T-helper 2 cell treated with Interferon-gamma antibody and Interleukin-4, amounts not matched to agents 100 ng/mL and 5 ng/mL, for 36 hours (primary cell): ENCODE data around the gene MUC2. TPM values are rescaled to one million over a fixed set of nuclear protein-coding genes. Genes with fewer than 3 reads are reported as not detected.

Experiments
- intact Hi-C: fragments of 100-400 bp; cut with micrococcal nuclease; formaldehyde crosslinking; loops from one replicate; pipeline ENCODE4 v1.15.1; 2023
- total RNA-seq: library from RNA; stranded (reverse); gene quantifications from 2 replicates; pipeline ENCODE4 v1.2.3, GENCODE V29; 2022

Gene MUC2
- total RNA-seq = not detected in 2 replicates

DNA sequence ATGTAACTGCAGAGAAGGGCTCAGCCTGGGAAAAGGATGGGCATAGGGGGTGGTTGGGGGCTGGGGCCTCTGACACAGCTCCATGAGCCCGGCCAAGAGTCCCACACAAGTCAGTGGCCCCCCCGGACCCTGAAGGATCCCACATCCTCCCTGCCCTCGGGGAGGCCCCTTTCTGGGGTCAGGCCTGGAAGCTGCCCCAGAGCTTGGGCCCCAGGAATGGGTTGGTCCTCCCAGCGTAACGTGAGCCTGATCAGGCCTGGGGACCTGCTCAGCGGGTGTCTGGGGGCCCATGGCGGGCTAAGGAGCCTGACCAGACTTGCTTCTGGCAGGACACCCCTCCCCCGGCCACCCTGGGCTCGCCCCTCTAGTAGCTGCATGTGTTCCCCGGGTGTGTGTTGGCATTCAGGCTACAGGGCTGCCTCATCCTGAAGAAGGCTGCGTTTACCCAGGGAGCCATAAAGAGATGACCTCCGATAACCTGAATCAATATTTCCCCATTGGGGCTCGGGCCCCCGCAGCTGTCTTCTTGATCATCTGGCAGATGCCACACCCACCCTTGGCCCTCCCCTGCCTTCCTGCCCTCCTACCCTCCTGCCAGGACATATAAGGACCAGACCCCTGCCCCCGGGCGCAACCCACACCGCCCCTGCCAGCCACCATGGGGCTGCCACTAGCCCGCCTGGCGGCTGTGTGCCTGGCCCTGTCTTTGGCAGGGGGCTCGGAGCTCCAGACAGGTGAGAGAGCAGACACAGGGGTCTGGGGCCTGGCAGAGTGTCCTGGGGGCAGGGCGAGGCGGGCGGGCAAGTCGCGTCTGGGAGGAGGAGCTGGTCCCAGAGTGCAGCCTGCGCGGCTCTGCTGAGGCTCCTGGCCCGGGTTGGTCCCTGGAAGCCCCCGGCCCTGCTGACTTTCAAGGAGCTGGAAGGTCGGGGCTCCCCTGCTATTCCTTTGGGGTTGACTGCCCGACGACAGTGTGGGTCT lies at the start of gene MUC2:
MUC2 (plus strand) TSS at position 631 of the 978 bp plus-strand sequence.
- intact Hi-C loops = no loop called here

DNA sequence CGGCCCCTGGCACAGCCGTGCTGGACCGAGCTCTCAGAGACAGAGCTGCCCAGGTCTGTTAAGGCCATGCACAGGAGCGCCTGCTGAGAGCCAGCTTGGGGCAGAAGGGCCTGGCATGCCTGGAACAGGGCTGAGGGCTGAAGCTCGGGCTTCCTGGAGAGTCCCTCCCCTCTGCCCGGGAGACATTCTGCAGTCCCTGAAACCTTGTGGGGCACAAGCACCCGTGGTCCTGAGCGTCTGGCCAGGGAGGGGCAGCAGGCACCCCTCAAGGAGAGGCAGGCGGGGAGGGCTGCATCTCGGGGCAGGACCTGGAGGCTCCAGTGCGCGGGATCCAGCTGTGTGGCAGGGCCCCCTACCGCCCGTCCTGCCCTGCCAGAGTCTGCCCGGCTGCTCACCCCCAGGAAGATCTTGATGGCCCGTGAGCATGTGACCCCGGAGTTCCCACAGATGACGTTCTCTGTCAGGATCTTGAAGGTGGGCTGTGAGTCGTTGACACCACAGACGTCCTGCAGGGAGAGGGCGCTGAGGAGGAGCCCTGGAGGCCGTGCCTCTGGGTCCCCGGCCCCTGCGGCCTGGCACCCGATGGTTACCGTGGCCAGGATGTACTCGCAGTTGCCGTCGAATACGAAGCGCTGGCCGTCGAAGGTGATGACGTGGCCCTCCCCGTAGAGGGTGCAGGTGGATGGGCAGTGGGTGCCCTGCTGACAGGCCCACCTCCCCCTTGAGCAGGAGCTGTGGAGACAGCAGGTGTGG lies 49.1 kb upstream of the MUC2 start:
- intact Hi-C loops = no loop called here

DNA sequence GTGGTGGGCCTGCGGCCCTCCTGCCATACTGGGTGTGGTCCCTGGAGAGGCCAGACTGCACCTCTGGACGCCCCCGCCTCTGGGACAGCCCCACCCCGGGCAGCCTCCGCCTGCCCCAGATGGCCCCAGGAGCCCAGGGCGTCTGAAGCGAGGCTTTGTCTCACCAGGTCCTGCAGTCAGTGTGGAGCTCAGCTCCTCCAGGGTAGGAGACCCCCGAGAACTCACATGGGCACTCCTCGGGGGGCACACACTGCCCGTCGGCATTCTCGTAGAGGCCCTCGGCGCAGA lies 48.6 kb upstream of the MUC2 start:
- intact Hi-C loops = no loop called here

DNA sequence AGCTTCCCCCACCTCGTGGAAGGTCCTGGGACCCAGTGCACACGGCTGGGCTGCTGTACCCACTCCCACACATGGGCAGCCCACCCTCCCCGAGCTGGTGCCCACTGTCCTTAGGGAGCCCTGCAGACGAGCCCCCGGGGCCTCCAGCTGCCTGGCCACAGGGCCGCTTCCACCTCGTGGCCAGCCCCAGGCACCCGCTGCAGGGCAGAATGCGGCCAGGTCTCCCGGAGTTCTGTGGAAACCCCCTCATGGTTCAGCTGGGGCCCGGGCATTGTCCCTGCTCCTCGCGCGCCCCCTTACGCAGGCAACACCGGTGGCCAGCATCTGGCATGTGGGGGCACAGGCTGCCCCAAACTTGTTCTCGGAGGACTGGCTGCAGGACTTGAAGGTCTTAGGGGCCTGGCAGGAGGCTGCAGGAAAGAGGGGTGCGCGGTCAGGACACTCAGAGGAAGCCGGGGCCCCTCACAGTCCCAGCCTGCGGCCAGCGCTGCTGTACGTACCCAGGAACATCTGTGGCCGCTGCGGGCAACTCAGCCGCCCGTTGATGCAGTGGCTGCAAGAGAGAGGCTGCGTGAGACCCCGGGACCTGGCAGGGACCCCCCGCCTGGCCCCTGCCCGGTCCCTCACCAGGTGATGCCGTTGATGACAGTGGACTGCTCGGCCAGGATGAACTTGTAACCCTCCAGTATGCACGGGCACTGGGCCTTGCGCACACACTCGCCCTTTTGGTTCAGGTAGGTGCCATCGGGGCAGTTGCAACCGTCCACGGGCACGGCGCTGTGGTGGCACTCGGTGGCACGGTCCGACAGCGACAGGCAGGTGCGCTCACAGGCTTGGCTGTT lies 47.8 kb upstream of the MUC2 start:
- intact Hi-C loops = no loop called here

DNA sequence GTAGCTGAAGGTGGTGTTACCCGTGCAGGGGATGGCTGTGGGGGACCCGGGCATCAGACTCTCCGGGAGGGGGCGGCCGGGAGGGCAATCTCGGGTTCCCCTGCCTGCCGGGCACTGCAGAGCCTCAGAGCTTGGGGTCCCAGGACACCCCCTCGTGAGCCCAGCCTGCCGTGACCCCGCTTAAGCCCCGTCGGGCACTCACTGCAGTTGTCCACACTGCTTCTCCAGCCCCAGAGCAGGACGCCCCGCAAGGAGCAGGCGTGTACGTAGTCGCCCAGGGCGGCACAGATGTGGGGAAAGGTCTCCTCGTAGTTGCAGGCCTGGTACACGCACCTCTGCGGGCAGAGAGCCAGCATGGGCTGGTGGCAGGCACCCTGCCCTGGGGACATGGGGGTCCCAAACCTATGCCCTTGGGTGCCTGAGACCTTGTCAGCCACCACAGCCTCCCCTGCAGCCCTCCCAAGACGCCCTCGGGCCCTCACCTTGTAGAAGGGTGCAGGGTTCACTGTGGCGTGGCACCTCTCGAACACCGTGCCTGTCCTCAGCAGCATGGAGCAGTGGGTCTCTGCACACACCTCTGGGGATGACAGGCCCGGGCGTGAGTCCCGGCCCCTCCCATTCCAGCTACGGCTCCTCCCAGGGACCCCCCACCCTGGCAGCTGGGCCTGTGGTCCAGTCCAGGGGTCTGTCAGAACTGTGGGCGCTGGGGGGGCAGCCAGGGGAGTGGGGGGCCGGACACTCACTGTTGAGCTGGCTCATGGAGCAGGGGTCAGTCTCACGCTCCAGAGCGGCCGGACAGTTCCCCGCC lies 47.0 kb upstream of the MUC2 start:
- intact Hi-C loops = no loop called here

DNA sequence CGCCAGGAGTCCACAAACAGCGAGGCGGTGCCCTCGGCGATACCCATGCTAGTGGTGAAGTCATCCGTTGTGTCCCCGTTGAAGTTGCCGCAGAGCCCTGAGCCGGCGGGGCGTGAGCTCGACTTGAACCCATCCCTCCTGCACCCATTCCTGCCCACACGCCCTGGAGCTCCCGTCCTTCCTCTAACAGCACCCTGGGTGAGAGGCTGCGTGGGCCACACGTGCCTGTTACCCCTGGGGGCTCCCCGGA lies 46.5 kb upstream of the MUC2 start:
- intact Hi-C loops = no loop called here

DNA sequence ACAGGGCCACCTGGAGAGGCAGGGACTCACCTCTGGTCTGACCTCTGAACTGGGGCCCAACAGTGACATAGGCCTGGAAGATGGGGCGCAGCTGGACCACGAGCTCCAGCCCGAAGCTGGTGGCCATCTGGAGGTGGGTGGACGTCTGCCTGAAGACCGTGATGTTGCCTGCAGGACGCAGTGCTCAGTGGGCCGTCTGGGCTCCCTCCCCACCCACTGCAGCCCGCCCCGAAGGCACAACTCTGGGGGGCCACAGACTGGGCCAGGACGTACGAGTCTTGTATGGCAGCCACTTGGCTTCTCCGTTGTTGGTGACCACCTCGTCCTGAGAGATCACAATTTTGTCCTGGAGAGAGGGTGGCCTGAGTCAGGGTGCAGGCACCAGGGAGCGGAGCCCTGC lies 46.1 kb upstream of the MUC2 start:
- intact Hi-C loops = no loop called here

DNA sequence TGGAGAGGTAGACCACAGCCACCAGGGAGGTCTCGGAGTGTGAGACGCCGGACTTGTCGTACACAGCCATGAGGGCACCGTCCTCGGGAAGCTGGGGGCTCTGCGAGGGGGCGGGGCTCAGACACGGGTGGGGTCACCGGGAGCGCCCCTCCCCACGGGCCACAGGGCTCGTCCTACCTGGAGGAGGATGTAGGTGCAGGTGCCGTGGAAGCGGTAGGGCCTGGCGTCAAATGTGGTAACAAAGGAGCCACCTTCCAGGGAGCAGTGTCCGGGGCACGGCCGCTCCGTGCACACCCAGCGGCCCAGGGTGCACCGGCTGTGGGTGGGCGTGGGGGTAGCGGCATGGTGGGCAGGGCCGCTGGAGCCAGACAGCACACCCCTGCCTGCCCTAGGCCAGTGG lies 45.6 kb upstream of the MUC2 start:
- intact Hi-C loops = no loop called here

DNA sequence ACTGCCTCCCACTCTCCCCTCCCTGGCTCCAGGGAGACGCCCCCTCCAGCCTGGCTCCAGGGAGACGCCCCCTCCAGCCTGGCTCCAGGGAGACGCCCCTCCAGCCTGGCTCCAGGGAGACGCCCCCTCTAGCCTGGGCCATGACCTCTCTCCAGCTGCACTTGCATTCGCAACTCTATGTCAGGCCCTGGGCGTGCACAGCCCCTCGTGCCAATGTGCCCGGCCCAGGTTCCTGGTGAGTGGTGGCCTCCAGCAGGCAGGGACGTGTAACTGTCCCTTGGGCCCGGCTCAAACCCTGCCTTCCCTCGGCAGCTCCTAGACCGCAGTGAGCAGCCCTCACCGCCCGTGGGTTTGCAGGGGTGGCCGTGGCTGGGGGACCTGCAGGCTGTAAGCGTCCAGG lies 45.0 kb upstream of the MUC2 start:
- intact Hi-C loops = no loop called here

DNA sequence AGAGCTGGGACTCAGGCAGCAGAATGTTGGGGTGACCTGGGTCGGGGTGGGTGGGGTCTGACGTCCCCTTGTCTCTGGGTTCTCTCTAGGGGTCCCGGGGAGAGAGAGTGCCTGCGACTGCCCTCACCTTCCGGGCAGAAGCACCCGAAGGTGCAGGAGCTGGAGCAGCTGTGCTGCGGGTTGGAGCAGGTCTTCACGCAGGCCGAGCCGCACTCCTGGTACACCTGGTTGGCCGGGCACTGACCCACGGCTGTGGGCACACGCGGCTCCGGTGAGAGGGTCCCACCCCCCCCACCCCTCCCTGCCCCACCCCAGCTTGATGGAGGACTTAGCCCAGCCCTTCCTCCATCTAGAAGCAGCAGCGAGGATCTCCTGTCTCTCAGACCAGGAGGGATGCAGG lies 44.6 kb upstream of the MUC2 start:
- intact Hi-C loops = no loop called here

DNA sequence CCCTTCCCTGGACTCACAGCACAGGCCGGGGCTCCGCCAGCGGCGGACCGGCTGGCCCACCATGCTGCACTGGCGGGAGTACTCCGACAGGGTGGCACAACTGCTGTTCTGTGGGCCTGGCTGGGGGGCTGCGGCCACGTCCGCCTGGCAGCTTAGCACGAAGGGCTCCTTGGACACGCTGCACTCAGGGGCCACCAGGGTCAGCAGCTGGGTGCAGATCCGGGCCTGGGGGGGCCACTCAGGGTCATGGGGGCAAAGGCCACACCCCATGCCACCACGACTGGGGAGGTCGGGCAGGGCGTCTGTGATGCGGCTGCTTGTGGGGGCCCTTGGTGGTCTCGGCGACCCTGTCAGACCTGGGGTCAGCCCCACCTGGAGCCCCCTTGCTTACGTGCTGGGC lies 44.1 kb upstream of the MUC2 start:
- intact Hi-C loops = no loop called here

DNA sequence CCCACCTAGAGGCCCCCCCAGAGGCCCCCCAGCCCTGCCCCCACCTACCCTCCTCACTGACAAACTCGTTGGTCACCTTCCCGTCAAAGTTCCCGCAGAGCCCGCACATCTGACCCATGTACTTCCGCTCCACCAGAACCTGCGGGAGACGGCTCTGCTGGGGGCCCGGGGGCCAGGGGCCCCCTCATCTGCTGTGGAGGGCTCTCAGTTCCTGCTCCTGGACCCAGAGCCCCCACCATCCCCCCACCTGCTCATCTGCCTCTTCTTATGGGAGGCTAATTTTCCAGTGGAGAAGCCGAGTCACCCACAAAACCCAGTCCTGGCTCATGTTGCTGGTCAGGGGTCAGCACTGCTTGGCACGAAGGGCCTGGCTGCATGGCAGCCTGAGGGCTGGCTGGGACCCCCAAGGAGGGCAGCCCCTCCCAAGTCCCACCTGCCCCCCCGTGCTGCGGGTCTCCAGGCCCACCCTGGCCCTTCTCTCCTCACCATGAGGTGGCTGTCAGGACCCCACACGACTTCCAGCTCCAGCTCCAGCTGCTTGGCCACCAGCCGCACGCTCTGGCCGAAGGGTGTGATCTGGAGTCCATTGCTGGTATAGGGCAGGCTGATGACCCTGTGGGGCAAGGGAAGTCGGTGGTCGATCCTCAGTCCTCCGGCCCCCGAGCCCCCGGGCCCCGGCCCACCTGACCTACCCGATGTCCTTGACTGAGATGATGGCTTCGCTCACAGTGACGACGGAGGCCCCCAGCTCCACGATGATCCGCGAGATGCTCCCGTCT lies 43.4 kb upstream of the MUC2 start:
- intact Hi-C loops = no loop called here

DNA sequence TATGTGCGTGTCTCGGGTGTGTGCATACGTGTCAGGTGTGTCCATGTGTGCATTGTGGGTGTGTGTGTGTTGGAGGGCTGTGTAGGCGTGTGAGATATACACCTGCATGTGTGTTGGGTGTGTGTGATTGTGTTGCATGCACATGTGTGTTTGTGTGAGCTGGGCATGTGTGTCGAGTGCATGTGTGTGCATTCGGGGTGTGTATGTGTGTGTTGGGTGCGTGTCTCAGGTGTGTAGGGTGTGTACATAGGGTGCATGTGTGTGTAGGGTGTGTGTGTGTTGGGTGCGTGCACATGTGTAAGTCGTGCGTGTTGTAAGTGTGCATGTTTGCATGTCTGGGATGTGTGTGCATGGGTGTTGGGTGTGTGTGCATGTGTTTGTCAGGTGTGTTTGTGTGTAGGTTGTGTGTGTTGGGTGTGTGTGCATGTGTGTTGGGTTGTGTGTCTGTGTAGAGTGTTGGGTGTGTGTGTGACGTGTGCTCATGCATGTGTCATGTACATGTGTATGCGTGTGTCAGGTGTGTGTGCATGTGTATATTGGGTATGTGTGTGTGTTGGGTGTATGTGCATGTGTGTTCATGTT lies 42.3 kb upstream of the MUC2 start:
- intact Hi-C loops = no loop called here

DNA sequence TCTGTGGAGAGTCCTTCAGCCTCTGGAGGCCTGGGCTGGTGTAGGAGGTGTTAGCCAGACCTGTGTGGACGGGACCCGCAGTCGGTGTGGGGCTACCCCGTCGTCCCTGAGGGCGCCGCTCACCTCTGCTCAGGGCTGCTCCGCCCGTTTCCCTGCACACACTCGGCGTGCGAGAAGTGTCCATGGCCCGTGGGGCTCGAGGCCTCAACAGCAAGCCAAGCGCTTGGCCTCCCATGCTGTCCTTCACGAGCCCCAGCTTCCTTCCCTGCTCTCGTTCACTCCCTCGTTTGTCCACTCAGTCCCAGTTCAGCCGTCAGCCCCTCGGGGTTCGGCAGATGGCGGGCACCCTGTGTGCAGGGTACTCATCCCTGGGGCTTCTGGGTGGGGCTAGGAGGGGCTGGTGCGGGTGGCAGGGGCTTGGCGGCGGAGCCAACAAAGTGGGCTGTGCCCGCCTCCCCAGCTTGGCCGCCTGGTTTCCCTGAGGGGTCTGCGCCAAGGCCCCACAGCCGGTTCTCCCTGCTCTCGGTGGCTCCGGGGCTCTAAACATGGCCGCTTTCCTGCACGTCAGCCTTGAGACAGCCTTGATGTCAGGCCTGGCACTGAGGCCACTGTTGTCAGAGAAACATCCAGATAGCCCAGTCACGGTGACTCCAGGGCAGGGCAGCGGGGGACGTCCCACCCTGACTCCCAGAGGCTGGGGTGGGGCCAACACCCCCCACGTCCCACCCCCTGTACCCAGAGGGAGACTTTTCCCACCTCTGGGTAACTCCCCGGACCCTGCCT lies 41.5 kb upstream of the MUC2 start:
- intact Hi-C loops = no loop called here

DNA sequence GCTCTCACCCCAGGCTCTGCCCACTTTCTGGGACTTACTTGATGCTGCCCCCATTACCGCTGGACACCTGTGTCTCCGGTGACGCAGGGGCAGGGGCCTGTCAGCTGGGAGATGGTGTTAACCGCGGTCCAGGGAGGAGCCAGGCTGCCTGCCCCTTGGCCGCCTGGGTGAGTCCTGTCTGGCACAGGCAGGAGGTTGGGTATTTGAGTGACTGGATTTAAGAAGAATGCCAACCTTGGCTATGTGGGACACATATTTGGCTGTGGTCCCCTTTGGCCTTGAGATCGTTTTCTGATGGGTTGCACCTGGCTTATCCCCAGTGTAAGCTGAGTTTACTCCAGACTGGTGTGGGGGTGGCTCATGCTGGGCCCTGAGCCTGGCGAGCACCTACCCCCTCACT lies 40.7 kb upstream of the MUC2 start:
- intact Hi-C loops = no loop called here

DNA sequence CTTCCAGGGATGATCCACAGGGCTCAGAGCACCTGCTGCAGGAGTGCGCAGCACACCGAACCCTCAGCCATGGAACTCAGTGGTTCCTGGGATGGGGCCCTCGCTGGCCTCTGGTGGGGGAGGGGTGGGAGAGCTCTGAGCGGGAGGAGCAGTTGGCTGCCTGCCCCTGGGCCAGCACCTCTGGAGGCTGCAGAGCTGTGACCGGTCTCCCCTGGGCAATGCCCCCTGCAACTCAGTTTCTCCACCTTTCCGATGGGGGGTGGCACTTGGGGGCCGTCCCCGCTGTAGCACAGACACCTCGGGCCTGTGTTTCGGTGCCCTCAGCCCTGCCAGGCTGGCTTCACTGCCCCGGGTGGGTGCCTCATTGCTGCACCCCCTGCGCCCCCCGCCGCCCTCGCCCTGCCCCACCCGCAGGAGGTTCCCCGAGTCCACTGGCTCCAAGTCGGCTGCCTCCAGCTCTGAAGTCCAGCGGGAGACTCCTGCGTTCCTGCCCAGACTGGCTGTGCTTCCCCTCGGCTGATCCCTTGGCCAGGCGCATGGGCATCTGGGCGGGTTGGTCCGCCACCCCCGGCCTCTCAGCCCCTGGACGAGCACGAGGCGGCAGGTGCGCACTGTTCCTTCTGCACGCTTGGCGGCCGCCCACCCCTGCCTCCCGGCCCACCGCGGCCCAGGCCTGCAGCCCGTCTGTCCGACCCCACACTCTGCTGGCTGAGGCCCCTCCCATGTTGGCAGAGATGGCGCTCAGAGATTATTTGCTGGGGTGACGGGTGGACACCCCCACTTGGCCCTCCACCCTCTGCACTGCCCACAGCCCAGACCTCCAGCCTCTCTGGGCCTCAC lies 40.0 kb upstream of the MUC2 start:
- intact Hi-C loops = no loop called here

DNA sequence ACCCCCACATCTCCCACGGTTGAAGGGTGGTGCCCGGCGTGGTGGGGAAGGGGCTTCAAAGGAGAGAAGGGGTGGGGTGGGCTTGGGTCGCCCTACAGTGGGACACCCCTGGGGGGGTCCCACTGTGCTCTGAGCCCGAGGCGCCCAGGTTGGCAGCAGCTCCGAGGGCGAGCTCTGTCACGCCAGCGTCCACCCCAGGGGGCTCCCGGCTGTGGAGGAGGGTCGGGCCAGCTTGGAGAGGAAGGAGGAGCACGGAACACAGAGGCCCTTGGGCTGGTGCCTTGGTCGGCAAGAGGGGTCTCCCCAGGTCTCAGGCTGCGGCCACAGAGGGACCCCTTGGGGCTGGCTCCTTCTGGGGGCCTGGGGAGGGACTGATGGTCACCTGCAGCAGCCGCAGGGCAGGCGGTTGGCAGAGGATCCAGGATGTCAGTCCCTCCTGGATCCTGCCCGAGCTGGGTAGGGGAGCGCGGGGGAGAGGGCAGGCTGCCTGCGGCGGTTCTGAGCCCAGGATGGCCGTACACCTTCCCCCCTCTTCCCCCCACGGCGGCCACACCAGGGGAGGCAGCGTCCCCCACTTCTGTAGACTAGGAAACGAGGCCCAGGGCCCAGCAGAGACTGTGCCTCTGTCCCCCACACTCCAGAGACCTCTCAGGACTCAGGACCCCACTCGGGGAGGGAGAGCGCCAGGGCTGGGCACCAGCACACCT lies 38.9 kb upstream of the MUC2 start:
- intact Hi-C loops = no loop called here
